Neutrophil (primary cell): ENCODE measurements around the gene THTPA.

Experiments
- H3K27ac ChIP-seq: fragments of 200-600 bp; sonication (generic); 2 replicates; pipeline ENCODE4 v1.5.1; 2016; ENCODE audit warnings: mild to moderate bottlenecking, moderate library complexity
- H3K27me3 ChIP-seq: fragments of 200-600 bp; sonication (generic); 2 replicates; pipeline ENCODE4 v1.6.0; 2016; ENCODE audit warnings: mild to moderate bottlenecking
- H3K36me3 ChIP-seq: fragments of 200-600 bp; sonication (generic); 2 replicates; pipeline ENCODE4 v1.5.1; 2017
- H3K4me1 ChIP-seq, 2 experiments: fragments of 200-600 bp in 1 of 2; sonication (generic) in 1 of 2; 1 replicate in 1 of 2; 2 replicates in 1 of 2; pipeline versions ENCODE4 v1.5.1 to v1.6.1; 2013 to 2016; ENCODE audit warnings: low read depth in 1 of 2, low read length in 1 of 2, mild to moderate bottlenecking in 1 of 2, moderate library complexity in 1 of 2; ENCODE audit not compliant: control insufficient read depth in 1 of 2, insufficient read depth in 1 of 2
- H3K4me3 ChIP-seq, 2 experiments: fragments of 200-600 bp in 1 of 2; sonication (generic) in 1 of 2; 1 replicate in 1 of 2; 2 replicates in 1 of 2; pipeline ENCODE4 v1.5.1; 2013 to 2016; ENCODE audit warnings: low read depth in 1 of 2, low read length in 1 of 2, mild to moderate bottlenecking in 1 of 2, moderate library complexity in 1 of 2
- H3K9me3 ChIP-seq: fragments of 200-600 bp; sonication (generic); 2 replicates; pipeline ENCODE4 v1.5.1; 2016
- TF ChIP-seq, protein P1 (sequence below): fragments of 200-600 bp; sonication (generic); IDR thresholded peaks from 2 replicates; pipeline ENCODE4 v1.5.1; 2016; ENCODE audit warnings: antibody characterized with exemption

THTPA gene

DNA sequence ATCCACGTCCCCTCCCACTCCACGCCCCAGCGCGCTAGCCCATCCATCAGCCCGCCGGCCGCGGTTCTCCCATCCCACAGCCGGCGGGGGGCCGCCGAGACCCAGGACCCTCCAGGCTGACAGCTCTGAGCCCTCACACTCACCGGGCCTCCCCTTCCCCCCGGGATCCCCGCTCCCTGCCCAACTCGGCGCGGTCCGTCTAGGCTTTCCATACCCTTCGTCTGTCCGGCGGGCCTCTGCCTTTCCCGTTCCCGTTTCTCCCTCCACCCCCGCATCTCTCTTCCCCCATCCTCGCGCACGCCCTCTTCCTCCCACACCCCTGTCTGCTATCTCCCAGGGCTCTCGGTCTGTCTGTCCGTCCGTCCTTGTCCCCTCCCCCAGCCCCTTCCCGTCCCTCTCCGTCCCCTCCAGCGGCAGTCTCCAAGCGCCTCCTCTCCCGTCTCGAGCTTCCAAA is 5.2 kb upstream of the THTPA start:
- H3K27ac ChIP-seq: peak overlapping the region; percentile 66
- H3K9me3 ChIP-seq: no peaks in the 10 kb centered on the region

DNA sequence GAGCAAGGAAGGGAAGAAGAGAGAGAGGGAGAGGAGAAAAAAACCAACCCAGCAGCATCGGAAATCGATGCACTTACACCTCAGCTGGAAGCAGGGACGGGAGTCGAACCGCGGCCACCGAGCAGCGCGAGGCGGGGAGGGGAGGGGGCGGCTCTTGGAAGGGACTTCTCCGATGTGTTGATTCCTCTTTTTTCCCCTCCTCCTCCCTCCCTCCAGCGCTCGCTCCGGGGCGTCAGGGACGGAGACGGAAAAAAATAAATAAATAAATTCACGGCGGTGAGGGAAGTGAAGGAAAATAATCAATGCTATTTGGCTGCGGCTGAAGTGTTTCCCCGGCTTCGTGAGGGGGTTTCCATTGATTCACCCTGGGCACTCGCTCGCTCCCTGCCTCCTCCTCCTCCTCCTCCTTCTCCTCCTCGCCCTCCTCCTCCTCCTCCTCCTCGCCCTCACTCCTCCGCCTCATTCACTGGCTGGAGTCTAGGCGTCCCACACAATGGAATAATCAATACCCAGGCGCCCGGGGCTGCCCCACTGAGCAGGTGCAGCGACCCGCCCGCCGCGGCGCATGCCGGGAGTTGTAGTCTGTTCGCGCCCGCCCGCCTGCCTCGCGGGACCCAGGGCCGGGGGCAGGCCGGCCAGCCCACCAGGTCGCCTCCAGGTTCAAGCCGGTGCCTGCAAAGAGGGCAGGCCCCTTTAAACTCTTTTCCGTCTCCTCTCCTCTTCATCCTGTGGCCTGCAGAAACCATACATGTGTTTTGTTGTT is 4.6 kb upstream of the THTPA start, which contains the start of gene ZFHX2:
TSS of gene ZFHX2 (minus strand) at position 500 of the 763 bp plus-strand sequence. CDS start 16,440 bp downstream, outside the sequence.
- H3K9me3 ChIP-seq: no peaks in the 10 kb centered on the region
- peak within 1 kb of the TSS; percentile 66 for H3K27ac ChIP-seq
- H3K4me1 ChIP-seq: peaks cover 31 to 33% of the 10 kb centered on the region in 2 experiments
- peak within 1 kb of the TSS; percentile 88 to 96 for H3K4me3 ChIP-seq
- TF ChIP-seq, protein P1, sequence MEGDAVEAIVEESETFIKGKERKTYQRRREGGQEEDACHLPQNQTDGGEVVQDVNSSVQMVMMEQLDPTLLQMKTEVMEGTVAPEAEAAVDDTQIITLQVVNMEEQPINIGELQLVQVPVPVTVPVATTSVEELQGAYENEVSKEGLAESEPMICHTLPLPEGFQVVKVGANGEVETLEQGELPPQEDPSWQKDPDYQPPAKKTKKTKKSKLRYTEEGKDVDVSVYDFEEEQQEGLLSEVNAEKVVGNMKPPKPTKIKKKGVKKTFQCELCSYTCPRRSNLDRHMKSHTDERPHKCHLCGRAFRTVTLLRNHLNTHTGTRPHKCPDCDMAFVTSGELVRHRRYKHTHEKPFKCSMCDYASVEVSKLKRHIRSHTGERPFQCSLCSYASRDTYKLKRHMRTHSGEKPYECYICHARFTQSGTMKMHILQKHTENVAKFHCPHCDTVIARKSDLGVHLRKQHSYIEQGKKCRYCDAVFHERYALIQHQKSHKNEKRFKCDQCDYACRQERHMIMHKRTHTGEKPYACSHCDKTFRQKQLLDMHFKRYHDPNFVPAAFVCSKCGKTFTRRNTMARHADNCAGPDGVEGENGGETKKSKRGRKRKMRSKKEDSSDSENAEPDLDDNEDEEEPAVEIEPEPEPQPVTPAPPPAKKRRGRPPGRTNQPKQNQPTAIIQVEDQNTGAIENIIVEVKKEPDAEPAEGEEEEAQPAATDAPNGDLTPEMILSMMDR: no peak
- no peaks in the 10 kb centered on the region for H3K36me3 ChIP-seq
- H3K27me3 ChIP-seq: no peaks in the 10 kb centered on the region

More for the DNA sequence above, 5.2 kb upstream of the THTPA start:
- Histone ChIP-seq H3K27me3 (no peaks in the 10 kb centered on the region), H3K36me3 (no peaks in the 10 kb centered on the region), H3K4me1 (peaks cover 28% of the 10 kb centered on the region in 2 experiments), H3K4me3 (peak overlapping the region; percentile 88 to 96)
- TF ChIP-seq, protein P1: no peak

- Histone ChIP-seq H3K27ac (peak overlapping the region; percentile 79), H3K4me1 (peaks cover 14 to 24% of the 10 kb centered on the region in 2 experiments)
Observed at GRCh38 chr14:23555533-23555881, 564 bp upstream of the THTPA start.

DNA sequence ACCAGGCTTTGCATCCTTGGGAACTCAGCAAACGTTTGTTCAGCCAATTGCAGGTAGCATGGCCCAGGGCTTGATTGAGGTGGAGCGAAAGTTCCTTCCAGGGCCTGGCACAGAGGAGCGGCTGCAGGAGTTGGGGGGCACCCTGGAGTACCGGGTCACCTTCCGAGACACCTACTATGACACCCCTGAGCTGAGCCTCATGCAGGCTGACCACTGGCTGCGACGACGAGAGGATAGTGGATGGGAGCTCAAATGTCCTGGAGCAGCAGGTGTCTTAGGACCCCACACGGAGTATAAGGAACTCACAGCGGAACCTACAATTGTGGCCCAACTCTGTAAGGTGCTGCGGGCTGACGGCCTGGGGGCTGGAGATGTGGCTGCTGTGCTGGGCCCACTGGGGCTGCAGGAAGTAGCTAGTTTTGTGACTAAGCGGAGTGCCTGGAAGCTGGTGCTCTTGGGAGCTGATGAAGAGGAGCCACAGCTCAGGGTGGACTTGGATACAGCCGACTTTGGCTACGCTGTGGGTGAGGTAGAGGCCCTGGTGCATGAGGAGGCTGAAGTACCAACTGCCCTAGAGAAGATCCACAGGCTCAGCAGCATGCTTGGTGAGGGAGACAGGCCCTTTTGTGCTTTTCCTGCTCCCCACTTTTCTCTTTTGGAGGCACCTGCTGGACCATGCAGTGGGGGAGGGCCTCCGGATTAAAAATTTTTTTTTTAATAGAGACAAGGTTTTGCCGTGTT is 799 bp downstream of the THTPA start:
- TF ChIP-seq, protein P1: no peak

More at GRCh38 chr14:23555533-23555881, 564 bp upstream of the THTPA start:
- H3K9me3 ChIP-seq: no peaks in the 10 kb centered on the region
- TF ChIP-seq, protein P1: no peak
- peaks cover 27% of the 10 kb centered on the region for H3K36me3 ChIP-seq
- H3K4me3 ChIP-seq: peak overlapping the region; percentile 90 to 96
- no peaks in the 10 kb centered on the region for H3K27me3 ChIP-seq

GRCh38 chr14:23557521-23557920 is 1.4 kb downstream of the THTPA start:
- TF ChIP-seq, protein P1: no peak
- Histone ChIP-seq H3K27me3 (no peaks in the 10 kb centered on the region), H3K36me3 (peaks cover 45% of the 10 kb centered on the region), H3K4me3 (no peak overlapping the region), H3K9me3 (no peaks in the 10 kb centered on the region), H3K4me1 (peaks cover 8 to 13% of the 10 kb centered on the region in 2 experiments), H3K27ac (no peak overlapping the region)

More for the DNA sequence above, 799 bp downstream of the THTPA start:
- Histone ChIP-seq H3K27me3 (no peaks in the 10 kb centered on the region), H3K36me3 (peaks cover 39% of the 10 kb centered on the region), H3K27ac (peak overlapping the region; percentile 79), H3K9me3 (no peaks in the 10 kb centered on the region), H3K4me3 (peak overlapping the region; percentile 90 to 96), H3K4me1 (peaks cover 8 to 14% of the 10 kb centered on the region in 2 experiments)
